HG03095 (cell line): ENCODE data around the gene CD276.

Source experiments
- ATAC-seq: cut with Tn5 transposase; IDR thresholded peaks from one replicate; pipeline ENCODE4 v1.9.1; 2021; ENCODE audit warnings: moderate library complexity; ENCODE audit not compliant: unreplicated experiment

CD276 gene

DNA sequence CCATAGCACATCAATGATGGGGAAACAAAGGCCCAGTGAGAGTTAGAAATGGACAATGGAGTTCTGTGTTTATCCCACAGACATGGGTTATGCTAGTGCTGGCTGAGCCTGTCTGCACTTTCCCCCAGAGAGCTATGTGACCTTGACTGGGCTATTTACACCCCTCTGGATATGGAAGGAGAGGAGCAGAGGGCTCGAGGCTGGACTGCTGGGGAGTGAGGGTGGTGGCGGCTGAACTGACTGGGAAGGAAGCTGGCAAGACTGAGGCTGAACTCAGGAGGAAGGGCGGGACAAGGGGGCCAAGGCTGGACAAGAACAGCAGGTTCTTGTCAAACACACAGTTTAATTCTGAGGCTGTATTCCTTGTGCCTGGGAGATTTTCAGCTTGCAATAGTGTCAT, 79.7 kb downstream of the CD276 start:
- ATAC-seq: no peak
